WTC11 (cell line): ENCODE data around the gene SNRPD3. TPM values are rescaled to one million over a fixed set of nuclear protein-coding genes. Genes with fewer than 3 reads are reported as not detected.
"Not testable (repeated sequence)": the region's sequence is repeated elsewhere in the genome, so short reads cannot be mapped to it uniquely, and the experiment has no call there.

Experiments
- ATAC-seq: fragments of 200-7000 bp; cut with Tn5 transposase; 2 replicates; pipeline ENCODE4 v1.10.0; 2021; ENCODE audit warnings: mild to moderate bottlenecking, moderate library complexity
- CTCF ChIA-PET: fragments of 300-600 bp; sonication (Branson Sonifier 250); formaldehyde crosslinking; loops from one replicate; lab custom pipeline; 2021; ENCODE audit warnings: antibody characterized with exemption; lab: Charles Lee
- POLR2A ChIA-PET: fragments of 350-600 bp; sonication (Branson Sonifier 250); formaldehyde crosslinking; loops from one replicate; lab custom pipeline; 2021; ENCODE audit warnings: antibody characterized with exemption; lab: Charles Lee
- DNase-seq: peaks from one replicate; pipeline ENCODE4 v3.0.0; 2021; ENCODE audit warnings: low spot score
- H3K27ac Mint-ChIP-seq: 2 replicates; pipeline ENCODE4 v1.8.0; 2021; ENCODE audit warnings: mixed read lengths
- H3K27me3 Mint-ChIP-seq: 2 replicates; pipeline ENCODE4 v1.8.0; 2021; ENCODE audit warnings: low read depth, mild to moderate bottlenecking, moderate library complexity, mixed read lengths
- H3K36me3 Mint-ChIP-seq: 2 replicates; pipeline ENCODE4 v1.8.0; 2021; ENCODE audit warnings: mixed read lengths
- H3K4me1 Mint-ChIP-seq: 2 replicates; pipeline ENCODE4 v1.8.0; 2022; ENCODE audit warnings: mixed read lengths
- H3K4me3 Mint-ChIP-seq: 2 replicates; pipeline ENCODE4 v1.8.0; 2021; ENCODE audit warnings: mild to moderate bottlenecking, moderate library complexity, mixed read lengths
- H3K9me3 Mint-ChIP-seq: 2 replicates; pipeline ENCODE4 v1.8.0; 2021; ENCODE audit warnings: mixed read lengths
- GTF2I ChIP-seq: fragments of 250-450 bp; sonication (Bioruptor Pico); conservative IDR thresholded peaks from 2 replicates; pipeline ENCODE4 v1.4.0; 2021; ENCODE audit warnings: mild to moderate bottlenecking
- SP1 ChIP-seq: sonication (generic); formaldehyde crosslinking; conservative IDR thresholded peaks from 2 replicates; pipeline ENCODE4 v1.8.1; 2022; ENCODE audit warnings: missing genetic modification reagents
- ZBTB43 ChIP-seq: sonication (generic); formaldehyde crosslinking; IDR thresholded peaks from 2 replicates; pipeline ENCODE4 v1.8.1; 2023; ENCODE audit warnings: mild to moderate bottlenecking, missing genetic modification reagents
- ZNF121 ChIP-seq: sonication (generic); formaldehyde crosslinking; IDR thresholded peaks from 2 replicates; pipeline ENCODE4 v1.8.0; 2023; ENCODE audit warnings: missing genetic modification reagents
- total RNA-seq: library from RNA; stranded (reverse); gene quantifications from 3 replicates; pipeline ENCODE4 v1.2.3, GENCODE V29; 2021

Gene SNRPD3
- total RNA-seq, 1 experiment from 2014 or later = 198 TPM

GRCh38 chr22:24602105-24602749 lies 46.4 kb downstream of the SNRPD3 start:
- ATAC-seq = not testable (repeated sequence)

GRCh38 chr22:24602847-24603769 lies 47.3 kb downstream of the SNRPD3 start, which contains the start of gene GGT1:
TSS of gene GGT1 (plus strand) at chr22:24603193. CDS start at chr22:24611082, 7,889 bp downstream.
- H3K4me3 Mint-ChIP-seq = peak within 1 kb of the TSS; percentile 64
- CTCF ChIA-PET = interaction anchor here (1.0 to 2.1 kb wide), 2 partner anchors 48 to 182 kb away, joined by 6 to 7 read pairs; partner anchors contain the start of genes GUCD1 and SNRPD3
- H3K27ac Mint-ChIP-seq = peak within 1 kb of the TSS; percentile 98
- H3K27me3 Mint-ChIP-seq, H3K36me3 Mint-ChIP-seq, POLR2A ChIA-PET, H3K9me3 Mint-ChIP-seq: not testable (repeated sequence)
- H3K4me1 Mint-ChIP-seq = peaks cover 34% of the 10 kb centered on the region
- DNase-seq (peak; percentile 62), ATAC-seq (peak; percentile 35)
- peak; percentile 86 for TF ChIP-seq GTF2I (CRISPR knock-in tag)
- TF ChIP-seq ZBTB43 = 0 out of 2 replicates have a peak, but pooled peaks have one; percentile 44
- TF ChIP-seq SP1 (CRISPR knock-in tag) = peak; percentile 51; the same call in 1 of the 2 replicates

More at GRCh38 chr22:24602105-24602749, 46.4 kb downstream of the SNRPD3 start:
- H3K27me3 Mint-ChIP-seq, H3K9me3 Mint-ChIP-seq, H3K27ac Mint-ChIP-seq, H3K4me3 Mint-ChIP-seq, H3K36me3 Mint-ChIP-seq, DNase-seq, POLR2A ChIA-PET: not testable (repeated sequence)
- CTCF ChIA-PET = interaction anchor here (1.0 to 2.1 kb wide), 2 partner anchors 47 to 181 kb away, joined by 6 to 7 read pairs; partner anchors contain the start of genes GUCD1 and SNRPD3
- peaks cover 34% of the 10 kb centered on the region for H3K4me1 Mint-ChIP-seq

- POLR2A ChIA-PET, H3K27me3 Mint-ChIP-seq, H3K9me3 Mint-ChIP-seq, H3K36me3 Mint-ChIP-seq: not testable (repeated sequence)
- Mint-ChIP-seq H3K27ac (peak overlapping the region; percentile 98), H3K4me1 (peaks cover 33% of the 10 kb centered on the region), H3K4me3 (peak overlapping the region; percentile 64)
- DNase-seq (peak; percentile 49), ATAC-seq (peak; percentile 57)
- CTCF ChIA-PET = interaction anchor here (0.9 to 2.1 kb wide), 2 partner anchors 49 to 153 kb away, joined by 3 to 7 read pairs; partner anchors contain the start of genes GUCD1 and SNRPD3
These were observed 48.2 kb downstream of the SNRPD3 start for GRCh38 chr22:24603770-24604629.

GRCh38 chr22:24606340-24606739 lies 50.5 kb downstream of the SNRPD3 start:
- H3K9me3 Mint-ChIP-seq, H3K27me3 Mint-ChIP-seq, H3K4me3 Mint-ChIP-seq, CTCF ChIA-PET, POLR2A ChIA-PET, DNase-seq, ATAC-seq, H3K36me3 Mint-ChIP-seq: not testable (repeated sequence)
- TF ChIP-seq ZNF121 (CRISPR knock-in tag) = peak; percentile 67; the same call in 1 of the 2 replicates
- Mint-ChIP-seq H3K4me1 (peaks cover 24% of the 10 kb centered on the region), H3K27ac (peak overlapping the region; percentile 80)

- CTCF ChIA-PET, POLR2A ChIA-PET, H3K27me3 Mint-ChIP-seq, H3K36me3 Mint-ChIP-seq, DNase-seq, H3K4me3 Mint-ChIP-seq, ATAC-seq, H3K9me3 Mint-ChIP-seq, H3K27ac Mint-ChIP-seq: not testable (repeated sequence)
- peaks cover 19% of the 10 kb centered on the region for H3K4me1 Mint-ChIP-seq
These were observed 51.7 kb downstream of the SNRPD3 start for GRCh38 chr22:24607429-24607983.

GRCh38 chr22:24608327-24608726 lies 52.5 kb downstream of the SNRPD3 start:
- H3K4me3 Mint-ChIP-seq, POLR2A ChIA-PET, DNase-seq, H3K36me3 Mint-ChIP-seq, H3K27ac Mint-ChIP-seq, CTCF ChIA-PET, H3K27me3 Mint-ChIP-seq, H3K9me3 Mint-ChIP-seq, ATAC-seq: not testable (repeated sequence)
- H3K4me1 Mint-ChIP-seq = peaks cover 12% of the 10 kb centered on the region

GRCh38 chr22:24609888-24610287 lies 54.1 kb downstream of the SNRPD3 start:
- H3K36me3 Mint-ChIP-seq, H3K27me3 Mint-ChIP-seq, POLR2A ChIA-PET, ATAC-seq, CTCF ChIA-PET, H3K4me1 Mint-ChIP-seq, H3K27ac Mint-ChIP-seq, H3K9me3 Mint-ChIP-seq, H3K4me3 Mint-ChIP-seq, DNase-seq: not testable (repeated sequence)

- ATAC-seq, H3K4me1 Mint-ChIP-seq, H3K27me3 Mint-ChIP-seq, POLR2A ChIA-PET, H3K27ac Mint-ChIP-seq, H3K9me3 Mint-ChIP-seq, H3K36me3 Mint-ChIP-seq, H3K4me3 Mint-ChIP-seq: not testable (repeated sequence)
- DNase-seq = peak; percentile 35
- CTCF ChIA-PET = interaction anchor here (0.8 kb wide), 1 partner anchor 157 kb away, joined by 3 read pairs; no protein-coding TSS in a partner anchor
These were observed 59.0 kb downstream of the SNRPD3 start for GRCh38 chr22:24614794-24615193.

GRCh38 chr22:24621244-24621643 lies 65.4 kb downstream of the SNRPD3 start:
- H3K36me3 Mint-ChIP-seq, CTCF ChIA-PET, H3K4me1 Mint-ChIP-seq, H3K27ac Mint-ChIP-seq, H3K27me3 Mint-ChIP-seq, DNase-seq, H3K9me3 Mint-ChIP-seq, ATAC-seq, H3K4me3 Mint-ChIP-seq: not testable (repeated sequence)
- POLR2A ChIA-PET = interaction anchor here (0.9 kb wide), 1 partner anchor 21 kb away, joined by 4 read pairs; no protein-coding TSS in a partner anchor
